HEK293T (cell line): ENCODE results near the gene SRP19.

Experiments
- ARNT ChIP-seq: fragments of 450-650 bp; IDR thresholded peaks from 2 replicates; pipeline ENCODE4 v1.6.1; 2017; ENCODE audit warnings: mild to moderate bottlenecking
- BHLHE40 ChIP-seq: fragments of 450-650 bp; IDR thresholded peaks from 2 replicates; pipeline ENCODE4 v1.6.1; 2016; ENCODE audit warnings: mild to moderate bottlenecking, moderate library complexity, borderline replicate concordance
- ELF4 ChIP-seq: fragments of 450-650 bp; IDR thresholded peaks from 2 replicates; pipeline ENCODE4 v1.6.1; 2017; ENCODE audit warnings: antibody characterized with exemption
- FOXA1 ChIP-seq: fragments of 450-650 bp; IDR thresholded peaks from 2 replicates; pipeline ENCODE4 v1.6.1; 2016; ENCODE audit warnings: mild to moderate bottlenecking
- FOXK2 ChIP-seq: fragments of 450-650 bp; IDR thresholded peaks from 2 replicates; pipeline ENCODE4 v1.6.1; 2016; ENCODE audit warnings: mild to moderate bottlenecking
- FOXM1 ChIP-seq: fragments of 450-650 bp; IDR thresholded peaks from 2 replicates; pipeline ENCODE4 v1.6.1; 2017; ENCODE audit warnings: mild to moderate bottlenecking, borderline replicate concordance
- HDGF ChIP-seq: fragments of 450-650 bp; IDR thresholded peaks from 2 replicates; pipeline ENCODE4 v1.6.1; 2017; ENCODE audit warnings: antibody characterized with exemption, borderline replicate concordance
- L3MBTL2 ChIP-seq: fragments of 450-650 bp; conservative IDR thresholded peaks from 2 replicates; pipeline ENCODE4 v1.6.1; 2016; ENCODE audit warnings: mild to moderate bottlenecking
- LEF1 ChIP-seq: fragments of 450-650 bp; IDR thresholded peaks from 2 replicates; pipeline ENCODE4 v1.6.1; 2017; ENCODE audit warnings: mild to moderate bottlenecking, borderline replicate concordance
- NFRKB ChIP-seq: fragments of 450-650 bp; IDR thresholded peaks from 2 replicates; pipeline ENCODE4 v1.6.1; 2016; ENCODE audit warnings: mild to moderate bottlenecking, moderate library complexity
- SP1 ChIP-seq: fragments of 450-650 bp; IDR thresholded peaks from 2 replicates; pipeline ENCODE4 v1.6.1; 2017
- SUZ12 ChIP-seq: fragments of 450-650 bp; IDR thresholded peaks from 2 replicates; pipeline ENCODE4 v1.6.1; 2016; ENCODE audit warnings: mild to moderate bottlenecking
- TARDBP ChIP-seq: fragments of 450-650 bp; IDR thresholded peaks from 2 replicates; pipeline ENCODE4 v1.6.1; 2016
- ZNF384 ChIP-seq: fragments of 450-650 bp; IDR thresholded peaks from 2 replicates; pipeline ENCODE4 v1.6.1; 2016

GRCh38 chr5:112870966-112871365 is 9.9 kb downstream of the SRP19 start:
- TF ChIP-seq SP1 (no peak), FOXM1 (no peak), ELF4 (no peak), FOXK2 (no peak), ARNT (no peak), TARDBP (no peak), NFRKB (no peak), HDGF (no peak), LEF1 (no peak), ZNF384 (0 out of 2 replicates have a peak, but pooled peaks have one; percentile 20), SUZ12 (no peak), FOXA1 (no peak), L3MBTL2 (no peak), BHLHE40 (no peak)
